GM10847 (cell line): ENCODE measurements around the gene SDR42E2.

Experiments used
- POLR2A ChIP-seq: IDR thresholded peaks from 2 replicates; pipeline ENCODE4 v1.6.1; 2011; ENCODE audit not compliant: insufficient read length; ENCODE audit errors: extremely low read depth

Gene SDR42E2

DNA sequence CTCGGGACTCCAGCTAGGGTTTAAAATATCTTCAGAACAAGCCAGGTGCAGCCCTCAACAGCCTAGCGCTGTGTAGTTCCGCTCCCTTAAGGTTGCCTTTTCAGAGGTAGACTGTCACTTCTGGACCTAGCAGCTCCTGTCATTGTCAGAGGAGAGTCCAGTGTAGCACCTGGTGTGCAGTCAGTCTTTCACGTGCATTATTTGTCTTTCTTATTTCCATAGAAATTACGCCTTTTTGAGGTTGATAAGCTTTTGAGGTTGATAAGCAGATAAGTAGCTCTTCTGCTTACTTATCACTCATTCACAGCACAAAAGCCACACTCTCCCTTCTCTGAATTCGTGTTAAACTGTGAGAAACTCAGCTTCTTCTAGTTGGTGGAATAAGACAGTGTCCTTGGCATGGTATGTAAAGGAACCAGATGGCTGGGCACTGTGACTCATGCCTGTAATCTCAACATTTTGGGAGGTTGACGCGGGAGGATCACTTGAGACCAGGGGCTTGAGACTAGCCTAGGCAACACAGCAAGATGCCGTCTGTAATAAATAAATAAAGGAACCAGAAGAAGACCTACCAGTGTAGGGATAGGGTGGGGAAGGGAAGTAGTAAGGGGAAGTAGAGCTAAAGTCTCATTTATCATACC, 54.0 kb downstream of the SDR42E2 start:
- TF ChIP-seq POLR2A = no peak

GRCh38 chr16:22217890-22218730, 55.8 kb downstream of the SDR42E2 start:
- no peak for TF ChIP-seq POLR2A

GRCh38 chr16:22219389-22220068, 57.2 kb downstream of the SDR42E2 start:
- no peak for TF ChIP-seq POLR2A

GRCh38 chr16:22220069-22220440, 57.7 kb downstream of the SDR42E2 start:
- no peak for TF ChIP-seq POLR2A

DNA sequence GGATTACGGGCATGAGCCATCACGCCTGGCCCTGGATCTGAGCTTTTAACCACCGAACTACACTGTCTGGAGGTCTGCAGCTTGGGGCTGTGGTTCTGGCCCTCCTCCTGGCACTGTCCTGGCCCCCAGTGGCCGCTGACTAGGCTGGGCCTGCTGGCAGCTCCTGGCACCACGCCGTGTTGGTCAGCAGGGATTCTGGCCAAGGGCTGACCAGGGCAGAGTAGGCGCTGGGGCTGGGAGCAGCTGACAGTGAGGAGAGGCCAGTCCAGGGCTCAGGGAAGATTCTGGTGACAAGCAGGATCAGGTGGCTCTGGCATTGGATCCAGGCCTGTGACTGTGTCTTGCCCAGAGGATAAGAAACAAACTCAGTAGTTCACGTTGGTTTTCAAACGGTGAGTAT, 58.4 kb downstream of the SDR42E2 start:
- no peak for TF ChIP-seq POLR2A

- no peak for TF ChIP-seq POLR2A
Observed at GRCh38 chr16:22222006-22222405, 59.7 kb downstream of the SDR42E2 start.

- no peak for TF ChIP-seq POLR2A
Observed at GRCh38 chr16:22222998-22223397, 60.7 kb downstream of the SDR42E2 start.

DNA sequence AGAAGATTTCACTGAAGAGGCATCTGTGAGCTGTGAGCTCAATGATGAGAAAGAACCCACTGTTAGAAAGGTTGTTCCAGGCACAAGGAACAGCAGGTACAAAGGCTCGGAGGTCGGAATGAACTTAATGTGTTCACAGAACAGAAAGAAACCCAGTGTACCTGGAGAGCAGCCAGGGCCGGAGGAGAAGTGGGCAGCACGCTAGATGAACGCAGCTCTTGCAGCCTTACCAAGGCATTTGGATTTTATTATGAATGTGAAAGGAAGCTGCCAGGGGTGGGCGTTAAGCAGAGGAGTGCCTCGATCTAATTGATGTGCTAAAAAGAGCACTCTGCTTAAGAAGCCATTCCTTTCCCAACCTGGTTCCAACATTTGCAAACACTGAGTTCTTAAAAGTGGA, 62.8 kb downstream of the SDR42E2 start:
- TF ChIP-seq POLR2A = no peak

DNA sequence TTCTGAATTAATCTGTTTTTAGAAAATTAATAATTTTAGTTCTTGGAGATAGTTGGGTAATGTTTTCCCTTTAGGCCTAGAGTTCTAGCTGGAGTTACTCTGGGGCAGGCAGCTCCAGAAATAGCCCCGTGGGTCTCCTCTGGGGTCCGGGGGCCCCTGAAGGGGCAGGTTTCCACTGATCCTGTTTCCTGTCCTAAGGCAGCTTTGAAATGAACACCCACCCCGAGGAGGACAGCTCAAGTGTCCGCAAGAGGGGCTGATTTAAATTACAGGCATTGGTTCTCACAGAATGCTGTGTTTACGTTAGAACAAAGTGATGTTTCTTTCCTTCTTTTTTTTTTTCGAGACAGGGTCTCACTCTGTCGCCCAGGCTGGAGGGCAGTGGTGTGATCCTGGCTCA, 67.6 kb downstream of the SDR42E2 start:
- no peak for TF ChIP-seq POLR2A

DNA sequence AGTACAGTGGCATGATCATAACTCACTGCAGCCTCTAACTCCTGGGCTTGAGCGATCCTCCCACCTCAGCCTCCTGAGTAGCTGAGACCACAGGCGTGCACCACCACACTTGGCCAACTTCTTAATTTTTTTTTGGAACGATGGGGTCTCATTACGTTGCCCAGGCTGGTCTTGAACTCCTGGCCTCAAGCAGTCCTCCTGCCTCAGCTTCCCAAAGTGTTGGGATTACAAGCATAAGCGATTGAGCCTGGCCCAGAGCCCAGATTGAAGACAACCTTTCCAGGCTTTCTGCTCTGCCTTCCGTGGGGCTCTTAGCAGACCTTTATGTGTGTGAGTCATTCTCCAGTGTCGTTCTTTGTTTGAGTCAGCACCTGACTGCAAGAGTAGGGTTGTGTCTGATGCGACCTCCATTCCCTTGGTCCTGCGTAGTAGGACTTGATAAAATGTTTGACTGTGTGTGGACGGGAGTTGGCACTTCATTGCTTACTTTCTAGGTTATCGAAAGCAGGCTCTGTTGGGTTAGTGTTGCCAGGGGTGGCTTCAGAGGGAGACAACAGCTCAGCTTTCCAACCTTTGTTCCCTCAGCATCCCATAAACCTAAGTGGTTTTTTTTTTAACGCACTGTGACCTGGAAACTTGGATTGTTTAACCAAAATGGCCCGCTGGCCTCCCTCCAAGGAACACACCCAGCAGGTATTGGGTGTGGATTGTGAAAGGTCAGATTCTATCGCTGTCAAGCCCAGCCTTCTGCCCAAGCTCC, 70.2 kb downstream of the SDR42E2 start:
- TF ChIP-seq POLR2A = no peak

GRCh38 chr16:22233037-22233372, 70.7 kb downstream of the SDR42E2 start:
- no peak for TF ChIP-seq POLR2A

GRCh38 chr16:22235839-22236745, 73.8 kb downstream of the SDR42E2 start:
- no peak for TF ChIP-seq POLR2A

GRCh38 chr16:22239131-22239805, 77.0 kb downstream of the SDR42E2 start:
- TF ChIP-seq POLR2A = no peak
